Upper lobe of left lung (tissue), 4 donors: ENCODE results near the gene SSTR3.

Experiments
- CTCF ChIP-seq, 6 experiments: fragments of 450-650 bp in 4 of 6; fragments of 200-600 bp in 2 of 6; sonication (generic) in 2 of 6; IDR thresholded peaks; one replicate each; pipeline ENCODE4 v1.5.1; 2016 to 2019; ENCODE audit warnings: antibody characterized with exemption in 6 of 6
- POLR2A ChIP-seq, 4 donors: fragments of 450-650 bp; IDR thresholded peaks; one replicate each; pipeline ENCODE4 v1.5.1; 2016 to 2017; ENCODE audit warnings: antibody characterized with exemption in 4 of 4, mild to moderate bottlenecking in 2 of 4
- POLR2AphosphoS5 ChIP-seq, 2 donors: sonication (generic); formaldehyde crosslinking; IDR thresholded peaks; one replicate each; pipeline ENCODE4 v1.5.1; 2017; ENCODE audit warnings: antibody characterized with exemption in 2 of 2

- TF ChIP-seq CTCF (IDR thresholded peaks at IDR 0.05) (no peak), POLR2AphosphoS5 (IDR thresholded peaks at IDR 0.05) (no peak), POLR2A (IDR thresholded peaks at IDR 0.05) (no peak)
Measured at GRCh38 chr22:37258005-37258752, 45.9 kb upstream of the SSTR3 start.
